K562 (cell line): Measurements from ENCODE around the gene LEMD1. TPM values are rescaled to one million over a fixed set of nuclear protein-coding genes. Genes with fewer than 3 reads are reported as not detected.

ENCODE experiments used
- ATAC-seq: fragments of 200-7000 bp; cut with Tn5 transposase; 3 replicates; pipeline ENCODE4 v1.9.1; 2020; ENCODE audit warnings: moderate library complexity
- BruUV-seq: library from RNA; stranded (reverse); fragments of 400-500 nt; replicated peaks from 2 replicates; lab custom pipeline; 2021; lab: Mats Ljungman, UMichigan
- CTCF ChIA-PET: fragments of 300-600 bp; formaldehyde crosslinking; extraction: SDS; loops from one replicate; lab custom pipeline; 2021; ENCODE audit warnings: low intra/inter-chr PET ratio; lab: Yijun Ruan, JAX
- POLR2A ChIA-PET: fragments of 300-600, 350-650 bp; sonication (Branson Sonifier 250); formaldehyde crosslinking; extraction: SDS; loops from one replicate; lab custom pipeline; 2021; ENCODE audit warnings: antibody characterized with exemption, inconsistent platforms; lab: Yijun Ruan, JAX
- DNase-seq, 4 experiments: peaks; one replicate each; pipeline versions ENCODE4 v3.0.0 to v3.0.0-alpha.2; 2011 to 2018; ENCODE audit warnings: low spot score in 3 of 4, mixed read lengths in 3 of 4; ENCODE audit errors: extremely low read depth in 1 of 4
- FAIRE-seq: peaks from 2 replicates; lab custom pipeline; 2011; peaks lifted over from hg19 to GRCh38; lab: Jason Lieb, UNC
- H2AFZ ChIP-seq: 2 replicates; pipeline ENCODE4 v1.6.0; 2011; ENCODE audit warnings: low read depth, low read length, control low read depth, inconsistent platforms
- H3K27ac ChIP-seq: fragments of 200-600 bp; 3 replicates; pipeline ENCODE4 v1.8.0; 2011; ENCODE audit warnings: low read depth, mild to moderate bottlenecking, control low read depth, inconsistent platforms, low read length, moderate library complexity, mixed read lengths; ENCODE audit errors: extremely low read depth
- H3K27me3 ChIP-seq, 2 experiments: fragments of 300-600 bp in 1 of 2; 2 replicates in 1 of 2; 3 replicates in 1 of 2; pipeline versions ENCODE4 v1.6.0 to v1.8.0; 2011; ENCODE audit warnings: inconsistent platforms in 2 of 2, low read length in 2 of 2, mild to moderate bottlenecking in 1 of 2, mixed read lengths in 1 of 2, moderate library complexity in 1 of 2; ENCODE audit not compliant: control insufficient read depth in 2 of 2, insufficient read depth in 2 of 2
- H3K36me3 ChIP-seq: fragments of 300-600 bp; 3 replicates; pipeline ENCODE4 v1.8.0; 2011; ENCODE audit warnings: mild to moderate bottlenecking, low read length, inconsistent platforms; ENCODE audit not compliant: control insufficient read depth, insufficient read depth
- H3K4me1 ChIP-seq, 2 experiments: fragments of 200-600 bp in 1 of 2; replicated peaks in 1 of 2; 2 replicates in 1 of 2; 3 replicates in 1 of 2; pipeline versions ENCODE4 v1.5.1 to v1.8.0; 2011; ENCODE audit warnings: inconsistent platforms in 2 of 2, low read length in 2 of 2, mild to moderate bottlenecking in 1 of 2, mixed read lengths in 1 of 2, moderate library complexity in 1 of 2; ENCODE audit not compliant: control insufficient read depth in 2 of 2, insufficient read depth in 2 of 2
- H3K4me2 ChIP-seq: 2 replicates; pipeline ENCODE4 v1.6.1; 2011; ENCODE audit warnings: low read length, control low read depth, inconsistent platforms, mixed read lengths; ENCODE audit not compliant: insufficient read depth
- H3K4me3 ChIP-seq: fragments of 200-600 bp; sonication (generic), shearing (Covaris generic); 2 replicates; pipeline ENCODE4 v1.5.1; 2016; ENCODE audit warnings: control low read depth, inconsistent platforms
- H3K79me2 ChIP-seq: fragments of 200-600 bp; 3 replicates; pipeline ENCODE4 v1.8.0; 2011; ENCODE audit warnings: low read length, inconsistent platforms; ENCODE audit not compliant: control insufficient read depth, insufficient read depth
- H3K9ac ChIP-seq, 2 experiments: 2 replicates each; pipeline versions ENCODE4 v1.6.0 to v1.6.1; 2011; ENCODE audit warnings: low read depth in 2 of 2, low read length in 2 of 2, control low read depth in 1 of 2, inconsistent platforms in 1 of 2, mild to moderate bottlenecking in 1 of 2, mixed read lengths in 1 of 2; ENCODE audit not compliant: insufficient read depth in 1 of 2
- H3K9me1 ChIP-seq: one replicate; pipeline ENCODE4 v1.6.0; 2011; ENCODE audit warnings: inconsistent platforms, mild to moderate bottlenecking, low read length, moderate library complexity; ENCODE audit not compliant: control insufficient read depth, insufficient read depth
- H3K9me3 ChIP-seq: replicated peaks from 2 replicates; pipeline ENCODE4 v1.5.1; 2011; ENCODE audit warnings: low read depth, low read length, inconsistent platforms; ENCODE audit not compliant: control insufficient read depth, insufficient read depth
- H4K20me1 ChIP-seq: replicated peaks from 2 replicates; pipeline ENCODE4 v1.6.1; 2011; ENCODE audit warnings: low read length, inconsistent platforms, mixed read lengths; ENCODE audit not compliant: control insufficient read depth, insufficient read depth
- FOXA1 ChIP-seq: fragments of 450-650 bp; IDR thresholded peaks from 2 replicates; pipeline ENCODE4 v1.6.1; 2016; ENCODE audit warnings: mild to moderate bottlenecking, borderline replicate concordance
- FOXJ2 ChIP-seq: fragments of 200-800 bp; sonication (Bioruptor generic); IDR thresholded peaks from 2 replicates; pipeline ENCODE4 v1.6.1; 2016; ENCODE audit warnings: missing genetic modification characterization, missing compliant biosample characterization
- FUS ChIP-seq: fragments of 200-400 bp; formaldehyde crosslinking; optimal IDR thresholded peaks from 2 replicates; pipeline ENCODE3; 2017; ENCODE audit warnings: low read depth, low read length
- GABPB2 ChIP-seq: fragments of 250-450 bp; sonication (Bioruptor Pico); conservative IDR thresholded peaks from 2 replicates; pipeline ENCODE4 v1.5.1; 2021; ENCODE audit warnings: mild to moderate bottlenecking
- HOMEZ ChIP-seq: fragments of 250-450 bp; sonication (Bioruptor Pico); IDR thresholded peaks from 2 replicates; pipeline ENCODE4 v1.4.0; 2020; ENCODE audit warnings: mild to moderate bottlenecking, moderate library complexity
- MLLT1 ChIP-seq, 2 experiments: fragments of 450-650 bp; IDR thresholded peaks; 2 replicates each; pipeline ENCODE4 v1.6.1; 2016
- OTX1 ChIP-seq: fragments of 450-650 bp; formaldehyde crosslinking; IDR thresholded peaks from 2 replicates; pipeline ENCODE4 v1.4.0; 2022; ENCODE audit warnings: mild to moderate bottlenecking
- POLR2H ChIP-seq: IDR thresholded peaks from 2 replicates; pipeline ENCODE4 v1.6.1; 2016; ENCODE audit warnings: missing genetic modification characterization, low read depth, mild to moderate bottlenecking, control low read depth, missing compliant biosample characterization, moderate library complexity
- SRSF3 ChIP-seq: fragments of 200-400 bp; formaldehyde crosslinking; IDR thresholded peaks from 2 replicates; pipeline ENCODE4 v1.6.1; 2016; ENCODE audit warnings: mild to moderate bottlenecking, low read length, moderate library complexity; ENCODE audit not compliant: insufficient read depth
- SUPT5H ChIP-seq: fragments of 450-650 bp; IDR thresholded peaks from 2 replicates; pipeline ENCODE4 v1.6.1; 2016
- TAF1 ChIP-seq: IDR thresholded peaks from 2 replicates; pipeline ENCODE4 v1.6.1; 2011; ENCODE audit warnings: mild to moderate bottlenecking, low read length, moderate library complexity; ENCODE audit not compliant: insufficient read depth, control insufficient read depth, severe bottlenecking; ENCODE audit errors: extremely low read depth
- ZBED1 ChIP-seq: IDR thresholded peaks from 2 replicates; pipeline ENCODE4 v1.6.1; 2014
- ZFP36 ChIP-seq: fragments of 150-350 bp; IDR thresholded peaks from 2 replicates; pipeline ENCODE4 v1.6.1; 2018; ENCODE audit warnings: low read length, low read depth; ENCODE audit not compliant: partially characterized antibody
- WGBS: fragments of 100-300 bp; shearing (Covaris generic); methylation state at CpG from one replicate; pipeline ENCODE4 v1.1.6; 2016; ENCODE audit warnings: low coverage, mixed read lengths; ENCODE audit not compliant: insufficient coverage; ENCODE audit errors: missing lambda C conversion rate; 5-methylcytosine and 5-hydroxymethylcytosine counted together
- in situ Hi-C: fragments of 300-500 bp; cut with MboI; formaldehyde crosslinking; loops from 4 replicates; pipeline ENCODE4 v1.15.0; 2018; ENCODE audit warnings: inconsistent platforms, mixed read lengths
- intact Hi-C: fragments of 100-400 bp; cut with micrococcal nuclease; formaldehyde crosslinking; loops from 2 replicates; pipeline ENCODE4 v1.14.2; 2022
- polyA plus RNA-seq, 8 experiments: library from polyadenylated mRNA; depleted of rRNA in 4 of 8; stranded (reverse) in 5 of 8; unstranded in 3 of 8; fragments of >200 nt; fragmentation: Nextera tagmentation in 2 of 8; fragmentation: Illumina TruSeq in 1 of 8; extraction: Ambion mirVana in 2 of 8; extraction: Trizol in 1 of 8; gene quantifications; 2 replicates each; pipeline versions ENCODE4 v1.2.1 to v1.2.3, GENCODE V29; 2011 to 2014; ENCODE audit warnings: inconsistent platforms in 1 of 8, missing spikeins in 1 of 8
- total RNA-seq, 7 experiments: library from RNA; depleted of rRNA in 6 of 7; stranded (reverse); fragments of >200 nt in 6 of 7; fragmentation: Illumina TruSeq in 2 of 7; extraction: Trizol in 2 of 7; gene quantifications; 2 replicates each; pipeline versions ENCODE4 v1.2.1 to v1.2.3, GENCODE V29; 2011 to 2021; ENCODE audit warnings: low replicate concordance in 1 of 7
- TF ChIP-seq, protein P1 (sequence below): conservative IDR thresholded peaks from 2 replicates; pipeline ENCODE4 v1.6.1; 2011; ENCODE audit warnings: low read depth, mild to moderate bottlenecking, low read length; ENCODE audit not compliant: control insufficient read depth
- TF ChIP-seq, protein P2 (sequence below): IDR thresholded peaks from 3 replicates; pipeline ENCODE4 v1.6.1; 2011; ENCODE audit warnings: borderline replicate concordance, mild to moderate bottlenecking; ENCODE audit not compliant: insufficient read length, insufficient read depth

Gene LEMD1
- total and polyA plus RNA-seq, 9 of the 15 experiments (the other 6 are each of a cell fraction or from before 2014, with no cell fraction given): 0.11 to 2.4 (median 0.57) TPM; not detected in 1

GRCh38 chr1:205466595-205467220, 44.9 kb upstream of the LEMD1 start:
- intact Hi-C loops: no loop called here
- H3K27me3 ChIP-seq: peaks cover 39 to 55% of the 10 kb centered on the region in 2 experiments
- no peak overlapping the region for H3K4me2 ChIP-seq
- no peak overlapping the region for H3K4me3 ChIP-seq
- FAIRE-seq (no peak), ATAC-seq (no peak), DNase-seq (no peak)
- no peaks in the 10 kb centered on the region for H3K4me1 ChIP-seq
- no TSS peak for BruUV-seq
- no peak overlapping the region for H3K9ac ChIP-seq
- ChIA-PET POLR2A (interaction anchor here (0.6 to 1.4 kb wide), 4 partner anchors 10 to 1428 kb away, joined by 3 to 4 read pairs (median 3); no protein-coding TSS in a partner anchor), CTCF (no interaction called here)
- H4K20me1 ChIP-seq: 0 out of 2 replicates have a peak, but pooled peaks cover 4% of the 10 kb centered on the region
- no peak overlapping the region for H2AFZ ChIP-seq
- in situ Hi-C loops: no loop called here
- H3K27ac ChIP-seq: no peak overlapping the region
- WGBS: 0% methylated on average over 7 of the region's 7 CpGs
- H3K79me2 ChIP-seq: no peaks in the 10 kb centered on the region
- H3K36me3 ChIP-seq: no peaks in the 10 kb centered on the region
- no peaks in the 10 kb centered on the region for H3K9me1 ChIP-seq
- no peaks in the 10 kb centered on the region for H3K9me3 ChIP-seq
- TF ChIP-seq TAF1: no peak
- TF ChIP-seq OTX1 (CRISPR knock-in tag): no peak
- TF ChIP-seq, protein P1, sequence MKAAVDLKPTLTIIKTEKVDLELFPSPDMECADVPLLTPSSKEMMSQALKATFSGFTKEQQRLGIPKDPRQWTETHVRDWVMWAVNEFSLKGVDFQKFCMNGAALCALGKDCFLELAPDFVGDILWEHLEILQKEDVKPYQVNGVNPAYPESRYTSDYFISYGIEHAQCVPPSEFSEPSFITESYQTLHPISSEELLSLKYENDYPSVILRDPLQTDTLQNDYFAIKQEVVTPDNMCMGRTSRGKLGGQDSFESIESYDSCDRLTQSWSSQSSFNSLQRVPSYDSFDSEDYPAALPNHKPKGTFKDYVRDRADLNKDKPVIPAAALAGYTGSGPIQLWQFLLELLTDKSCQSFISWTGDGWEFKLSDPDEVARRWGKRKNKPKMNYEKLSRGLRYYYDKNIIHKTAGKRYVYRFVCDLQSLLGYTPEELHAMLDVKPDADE: no peak
- TF ChIP-seq HOMEZ (CRISPR knock-in tag): no peak
- no peak for TF ChIP-seq POLR2H
- no peak for TF ChIP-seq FOXA1
- no peak for TF ChIP-seq FOXJ2 (tag)
- no peak for TF ChIP-seq SRSF3
- no peak for TF ChIP-seq FUS
- TF ChIP-seq, protein P2, sequence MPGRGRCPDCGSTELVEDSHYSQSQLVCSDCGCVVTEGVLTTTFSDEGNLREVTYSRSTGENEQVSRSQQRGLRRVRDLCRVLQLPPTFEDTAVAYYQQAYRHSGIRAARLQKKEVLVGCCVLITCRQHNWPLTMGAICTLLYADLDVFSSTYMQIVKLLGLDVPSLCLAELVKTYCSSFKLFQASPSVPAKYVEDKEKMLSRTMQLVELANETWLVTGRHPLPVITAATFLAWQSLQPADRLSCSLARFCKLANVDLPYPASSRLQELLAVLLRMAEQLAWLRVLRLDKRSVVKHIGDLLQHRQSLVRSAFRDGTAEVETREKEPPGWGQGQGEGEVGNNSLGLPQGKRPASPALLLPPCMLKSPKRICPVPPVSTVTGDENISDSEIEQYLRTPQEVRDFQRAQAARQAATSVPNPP: no peak
- no peak for TF ChIP-seq SUPT5H
- TF ChIP-seq GABPB2 (CRISPR knock-in tag): no peak
- TF ChIP-seq ZFP36: no peak
- TF ChIP-seq ZBED1: no peak
- TF ChIP-seq MLLT1 (IDR thresholded peaks at IDR 0.05): no peak
